Neural progenitor cell (in vitro differentiated cells): ENCODE data around the gene SLC12A7. TPM values are rescaled to one million over a fixed set of nuclear protein-coding genes. Genes with fewer than 3 reads are reported as not detected.
A peak's percentile ranks its signal among the peaks of the same experiment; 100 is the strongest.

ENCODE experiments used
- DNase-seq: peaks from one replicate; pipeline ENCODE4 v3.0.0-alpha.2; 2016; ENCODE audit warnings: low spot score
- H2AFZ ChIP-seq: fragments of 200-600 bp; sonication (generic); replicated peaks from 2 replicates; pipeline ENCODE4 v1.6.1; 2016; ENCODE audit warnings: antibody characterized with exemption
- H3F3A ChIP-seq: fragments of 200-600 bp; sonication (generic); 2 replicates; pipeline ENCODE4 v1.6.1; 2016; ENCODE audit warnings: antibody characterized with exemption, low read depth
- H3K27ac ChIP-seq: fragments of 200-600 bp; sonication (generic); 2 replicates; pipeline ENCODE4 v1.5.1; 2016; ENCODE audit warnings: mild to moderate bottlenecking
- H3K27me3 ChIP-seq: fragments of 200-600 bp; sonication (generic); 2 replicates; pipeline ENCODE4 v1.6.1; 2016; ENCODE audit warnings: mild to moderate bottlenecking, moderate library complexity
- H3K36me3 ChIP-seq: fragments of 200-600 bp; sonication (generic); 2 replicates; pipeline ENCODE4 v1.5.1; 2016
- H3K4me1 ChIP-seq: fragments of 200-600 bp; sonication (generic); 2 replicates; pipeline ENCODE4 v1.6.1; 2016; ENCODE audit warnings: mixed run types
- H3K4me2 ChIP-seq: fragments of 200-600 bp; sonication (generic); 2 replicates; pipeline ENCODE4 v1.6.1; 2016
- H3K4me3 ChIP-seq: fragments of 200-600 bp; sonication (generic); 2 replicates; pipeline ENCODE4 v1.5.1; 2016
- H3K79me2 ChIP-seq: fragments of 200-600 bp; sonication (generic); 2 replicates; pipeline ENCODE4 v1.6.1; 2016; ENCODE audit warnings: low read depth
- H3K9ac ChIP-seq: fragments of 200-600 bp; sonication (generic); 2 replicates; pipeline ENCODE4 v1.6.1; 2016
- H3K9me3 ChIP-seq: fragments of 200-600 bp; sonication (generic); 2 replicates; pipeline ENCODE4 v1.5.1; 2016; ENCODE audit warnings: low read depth
- H4K20me1 ChIP-seq: fragments of 200-600 bp; sonication (generic); 2 replicates; pipeline ENCODE4 v1.6.1; 2016; ENCODE audit warnings: low read depth
- H3K27ac Mint-ChIP-seq: 3 replicates; pipeline ENCODE4 v1.8.0; 2021; ENCODE audit warnings: mixed read lengths
- H3K27me3 Mint-ChIP-seq: 2 replicates; pipeline ENCODE4 v1.8.0; 2022; ENCODE audit warnings: low read depth, mild to moderate bottlenecking, inconsistent platforms, moderate library complexity, mixed read lengths; ENCODE audit not compliant: insufficient read depth
- H3K36me3 Mint-ChIP-seq: 3 replicates; pipeline ENCODE4 v1.8.0; 2021; ENCODE audit warnings: mixed read lengths
- H3K4me1 Mint-ChIP-seq: 3 replicates; pipeline ENCODE4 v1.8.0; 2021; ENCODE audit warnings: mixed read lengths
- H3K4me3 Mint-ChIP-seq: 3 replicates; pipeline ENCODE4 v1.8.0; 2021; ENCODE audit warnings: mild to moderate bottlenecking, moderate library complexity, mixed read lengths
- H3K9me3 Mint-ChIP-seq: 3 replicates; pipeline ENCODE4 v1.8.0; 2020; ENCODE audit warnings: mixed read lengths
- EZH2 ChIP-seq: fragments of 200-600 bp; sonication (generic); IDR thresholded peaks from 2 replicates; pipeline ENCODE4 v1.6.1; 2017; ENCODE audit warnings: antibody characterized with exemption, mild to moderate bottlenecking, moderate library complexity
- EZH2phosphoT487 ChIP-seq: fragments of 200-600 bp; sonication (generic); IDR thresholded peaks from 2 replicates; pipeline ENCODE4 v1.6.1; 2017; ENCODE audit warnings: antibody characterized with exemption
- total RNA-seq: library from RNA; depleted of rRNA; stranded (reverse); fragments of >200 nt; gene quantifications from 2 replicates; pipeline ENCODE4 v1.2.3, GENCODE V29; 2015; ENCODE audit warnings: low replicate concordance
- TF ChIP-seq, protein P1 (sequence below): fragments of 200-600 bp; sonication (generic); IDR thresholded peaks from 2 replicates; pipeline ENCODE4 v1.5.1; 2017; ENCODE audit warnings: antibody characterized with exemption, mild to moderate bottlenecking

SLC12A7 gene
- total RNA-seq, 1 donor from 2014 or later: 7.5 TPM

DNA sequence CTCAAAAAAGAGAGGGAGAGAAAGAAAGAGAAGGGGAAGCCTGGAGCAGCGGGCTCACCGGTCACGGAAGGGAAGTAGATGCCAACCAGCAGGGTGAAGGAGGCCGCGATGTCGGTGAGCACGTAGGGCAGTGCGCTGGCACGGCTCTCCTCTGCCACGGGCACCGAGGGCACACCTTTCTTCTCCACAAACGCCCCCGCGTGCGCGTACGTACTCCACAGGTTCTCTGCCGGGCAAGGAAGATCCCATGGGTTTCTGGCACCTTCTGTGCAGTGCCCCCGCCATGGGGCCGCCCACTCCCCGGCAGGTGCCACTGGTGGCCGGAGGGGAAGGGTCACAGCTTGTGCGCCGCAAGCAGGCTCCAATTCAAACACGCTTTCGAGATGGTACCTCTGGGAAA, 30.3 kb downstream of the SLC12A7 start:
- Histone ChIP-seq H4K20me1 (no peaks in the 10 kb centered on the region), H3F3A (no peaks in the 10 kb centered on the region), H2AFZ (no peak overlapping the region), H3K9ac (no peak overlapping the region), H3K27ac (no peak overlapping the region), H3K4me3 (no peak overlapping the region), H3K4me2 (no peak overlapping the region), H3K9me3 (no peaks in the 10 kb centered on the region), H3K27me3 (no peaks in the 10 kb centered on the region), H3K79me2 (no peaks in the 10 kb centered on the region), H3K36me3 (no peaks in the 10 kb centered on the region), H3K4me1 (no peaks in the 10 kb centered on the region)
- H3K27me3 Mint-ChIP-seq: no peaks in the 10 kb centered on the region
- DNase-seq: no peak
- peak overlapping the region; percentile 38 for H3K4me3 Mint-ChIP-seq
- no peaks in the 10 kb centered on the region for H3K4me1 Mint-ChIP-seq
- TF ChIP-seq EZH2: no peak
- TF ChIP-seq, protein P1, sequence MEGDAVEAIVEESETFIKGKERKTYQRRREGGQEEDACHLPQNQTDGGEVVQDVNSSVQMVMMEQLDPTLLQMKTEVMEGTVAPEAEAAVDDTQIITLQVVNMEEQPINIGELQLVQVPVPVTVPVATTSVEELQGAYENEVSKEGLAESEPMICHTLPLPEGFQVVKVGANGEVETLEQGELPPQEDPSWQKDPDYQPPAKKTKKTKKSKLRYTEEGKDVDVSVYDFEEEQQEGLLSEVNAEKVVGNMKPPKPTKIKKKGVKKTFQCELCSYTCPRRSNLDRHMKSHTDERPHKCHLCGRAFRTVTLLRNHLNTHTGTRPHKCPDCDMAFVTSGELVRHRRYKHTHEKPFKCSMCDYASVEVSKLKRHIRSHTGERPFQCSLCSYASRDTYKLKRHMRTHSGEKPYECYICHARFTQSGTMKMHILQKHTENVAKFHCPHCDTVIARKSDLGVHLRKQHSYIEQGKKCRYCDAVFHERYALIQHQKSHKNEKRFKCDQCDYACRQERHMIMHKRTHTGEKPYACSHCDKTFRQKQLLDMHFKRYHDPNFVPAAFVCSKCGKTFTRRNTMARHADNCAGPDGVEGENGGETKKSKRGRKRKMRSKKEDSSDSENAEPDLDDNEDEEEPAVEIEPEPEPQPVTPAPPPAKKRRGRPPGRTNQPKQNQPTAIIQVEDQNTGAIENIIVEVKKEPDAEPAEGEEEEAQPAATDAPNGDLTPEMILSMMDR: no peak
- TF ChIP-seq EZH2phosphoT487: no peak
- peaks cover 6% of the 10 kb centered on the region for H3K36me3 Mint-ChIP-seq
- H3K27ac Mint-ChIP-seq: no peak overlapping the region
- H3K9me3 Mint-ChIP-seq: no peaks in the 10 kb centered on the region

DNA sequence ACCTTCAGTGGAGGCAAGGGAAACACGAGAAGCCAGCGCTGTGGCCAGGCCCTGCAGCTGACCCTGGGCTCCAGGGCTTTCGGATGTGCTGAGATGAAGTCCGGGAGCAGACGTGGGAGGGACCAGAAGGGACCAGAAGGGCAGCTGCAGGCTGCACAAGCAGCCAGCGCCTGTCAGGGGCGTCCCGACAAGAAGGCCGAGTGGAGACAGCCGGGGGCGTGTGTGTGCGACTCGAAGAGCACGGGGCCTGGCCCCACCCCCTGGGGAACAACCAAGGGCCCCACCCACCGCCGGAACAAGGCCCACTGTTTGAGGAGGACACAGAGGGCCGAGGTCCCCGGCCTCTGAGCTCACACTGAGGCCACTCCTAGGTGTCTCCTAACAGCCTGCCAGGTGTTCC, 31.4 kb downstream of the SLC12A7 start:
- H3K36me3 Mint-ChIP-seq: peaks cover 8% of the 10 kb centered on the region
- no peaks in the 10 kb centered on the region for H3K9me3 ChIP-seq
- H3K9ac ChIP-seq: no peak overlapping the region
- no peaks in the 10 kb centered on the region for H3K36me3 ChIP-seq
- no peaks in the 10 kb centered on the region for H3K9me3 Mint-ChIP-seq
- DNase-seq: no peak
- no peaks in the 10 kb centered on the region for H3K79me2 ChIP-seq
- no peak overlapping the region for H3K4me3 ChIP-seq
- no peak overlapping the region for H3K27ac ChIP-seq
- H2AFZ ChIP-seq: no peak overlapping the region
- H3K27me3 ChIP-seq: no peaks in the 10 kb centered on the region
- TF ChIP-seq EZH2phosphoT487: no peak
- TF ChIP-seq, protein P1: no peak
- no peak for TF ChIP-seq EZH2
- no peaks in the 10 kb centered on the region for H3F3A ChIP-seq
- no peak overlapping the region for H3K4me3 Mint-ChIP-seq
- H3K27ac Mint-ChIP-seq: no peak overlapping the region
- no peaks in the 10 kb centered on the region for H3K4me1 ChIP-seq
- no peaks in the 10 kb centered on the region for H3K27me3 Mint-ChIP-seq
- no peaks in the 10 kb centered on the region for H3K4me1 Mint-ChIP-seq
- no peaks in the 10 kb centered on the region for H4K20me1 ChIP-seq
- H3K4me2 ChIP-seq: no peak overlapping the region

DNA sequence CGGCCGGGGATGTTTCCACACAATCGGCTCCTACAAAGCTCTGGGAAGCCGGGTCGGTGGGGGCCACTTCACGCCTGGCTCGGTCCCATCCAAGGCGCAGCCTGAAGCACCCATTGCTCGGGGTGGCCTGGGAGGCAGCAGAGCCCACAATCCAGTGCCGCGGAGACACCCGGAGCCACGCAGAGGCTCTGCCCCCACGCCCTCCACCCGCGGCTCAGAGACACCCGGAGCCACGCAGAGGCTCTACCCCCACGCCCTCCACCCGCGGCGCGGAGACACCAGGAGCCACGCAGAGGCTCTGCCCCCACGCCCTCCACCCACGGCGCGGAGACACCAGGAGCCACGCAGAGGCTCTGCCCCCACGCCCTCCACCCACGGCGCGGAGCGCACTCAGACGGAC, 31.9 kb downstream of the SLC12A7 start:
- Mint-ChIP-seq H3K27me3 (no peaks in the 10 kb centered on the region), H3K9me3 (no peaks in the 10 kb centered on the region), H3K4me3 (no peak overlapping the region), H3K4me1 (no peaks in the 10 kb centered on the region), H3K36me3 (peaks cover 8% of the 10 kb centered on the region), H3K27ac (no peak overlapping the region)
- no peaks in the 10 kb centered on the region for H3F3A ChIP-seq
- no peak overlapping the region for H3K4me2 ChIP-seq
- no peak for DNase-seq
- H3K27me3 ChIP-seq: no peaks in the 10 kb centered on the region
- H3K9ac ChIP-seq: no peak overlapping the region
- no peak overlapping the region for H3K4me3 ChIP-seq
- no peaks in the 10 kb centered on the region for H3K36me3 ChIP-seq
- no peaks in the 10 kb centered on the region for H3K9me3 ChIP-seq
- no peak overlapping the region for H3K27ac ChIP-seq
- H4K20me1 ChIP-seq: no peaks in the 10 kb centered on the region
- no peak overlapping the region for H2AFZ ChIP-seq
- TF ChIP-seq EZH2 (no peak), EZH2phosphoT487 (no peak)
- TF ChIP-seq, protein P1: no peak
- no peaks in the 10 kb centered on the region for H3K79me2 ChIP-seq
- H3K4me1 ChIP-seq: no peaks in the 10 kb centered on the region

DNA sequence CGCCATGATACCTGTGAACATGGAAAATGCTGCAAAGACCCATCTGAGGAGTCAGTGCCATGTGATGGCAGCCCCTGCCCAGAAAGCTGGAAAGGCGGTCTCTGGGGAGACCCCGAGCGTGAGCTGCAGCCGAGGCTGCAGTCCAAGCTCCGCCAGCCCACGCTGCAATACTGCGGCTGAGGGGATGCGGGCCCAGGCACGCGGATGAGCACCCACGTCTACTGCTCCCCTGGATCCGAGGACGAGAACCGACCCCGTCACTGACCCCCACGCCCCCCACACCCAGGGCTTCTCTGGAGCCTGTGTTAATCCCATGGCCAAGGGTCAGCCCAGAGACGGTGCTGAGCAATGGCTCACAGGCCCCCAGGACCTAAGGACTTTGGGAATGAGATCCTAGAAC, 32.4 kb downstream of the SLC12A7 start:
- no peaks in the 10 kb centered on the region for H4K20me1 ChIP-seq
- Mint-ChIP-seq H3K36me3 (peaks cover 8% of the 10 kb centered on the region), H3K9me3 (no peaks in the 10 kb centered on the region), H3K4me3 (no peak overlapping the region), H3K27me3 (no peaks in the 10 kb centered on the region), H3K27ac (no peak overlapping the region), H3K4me1 (no peaks in the 10 kb centered on the region)
- no peak overlapping the region for H3K4me2 ChIP-seq
- TF ChIP-seq, protein P1: no peak
- TF ChIP-seq EZH2 (no peak), EZH2phosphoT487 (no peak)
- no peak overlapping the region for H3K9ac ChIP-seq
- H3K9me3 ChIP-seq: no peaks in the 10 kb centered on the region
- no peak for DNase-seq
- no peaks in the 10 kb centered on the region for H3K4me1 ChIP-seq
- no peaks in the 10 kb centered on the region for H3F3A ChIP-seq
- no peak overlapping the region for H3K4me3 ChIP-seq
- H3K27ac ChIP-seq: no peak overlapping the region
- H3K27me3 ChIP-seq: no peaks in the 10 kb centered on the region
- H3K79me2 ChIP-seq: no peaks in the 10 kb centered on the region
- H2AFZ ChIP-seq: no peak overlapping the region
- no peaks in the 10 kb centered on the region for H3K36me3 ChIP-seq
